SK-N-SH treated with all-trans-retinoic acid at 6 μM for 48 hours (cell line): ENCODE results near the gene FHIP1B.

Experiments used
- ARNTL ChIP-seq: fragments of 450-650 bp; formaldehyde crosslinking; IDR thresholded peaks from 2 replicates; pipeline ENCODE4 v1.5.0; 2020; ENCODE audit warnings: low read depth, mild to moderate bottlenecking, moderate library complexity, borderline replicate concordance
- BACH2 ChIP-seq: fragments of 250-450 bp; sonication (Bioruptor Pico); IDR thresholded peaks from 2 replicates; pipeline ENCODE4 v1.9.0; 2021; ENCODE audit warnings: mild to moderate bottlenecking, borderline replicate concordance
- ESRRG ChIP-seq: fragments of 250-450 bp; sonication (Bioruptor Pico); IDR thresholded peaks from 2 replicates; pipeline ENCODE4 v1.6.1; 2021; ENCODE audit warnings: mild to moderate bottlenecking
- ISL1 ChIP-seq: fragments of 250-450 bp; sonication (Bioruptor Pico); IDR thresholded peaks from 2 replicates; pipeline ENCODE4 v2.1.2; 2022; ENCODE audit warnings: mild to moderate bottlenecking, moderate library complexity
- OSR1 ChIP-seq: fragments of 250-450 bp; sonication (Bioruptor Pico); IDR thresholded peaks from 2 replicates; pipeline ENCODE4 v1.8.0; 2022; ENCODE audit warnings: moderate library complexity, mild to moderate bottlenecking, inconsistent platforms
- PPARA ChIP-seq: fragments of 250-450 bp; sonication (Bioruptor Pico); IDR thresholded peaks from 2 replicates; pipeline ENCODE4 v1.5.0; 2020; ENCODE audit warnings: mild to moderate bottlenecking, borderline replicate concordance
- RARB ChIP-seq: fragments of 250-450 bp; sonication (Bioruptor Pico); IDR thresholded peaks from 2 replicates; pipeline ENCODE4 v1.8.0; 2021; ENCODE audit warnings: mild to moderate bottlenecking, moderate library complexity
- TCF4 ChIP-seq: fragments of 250-450 bp; sonication (Bioruptor Pico); IDR thresholded peaks from 2 replicates; pipeline ENCODE4 v1.8.0; 2021; ENCODE audit warnings: mild to moderate bottlenecking, moderate library complexity, borderline replicate concordance
- TOX ChIP-seq: fragments of 250-450 bp; sonication (Bioruptor Pico); IDR thresholded peaks from 2 replicates; pipeline ENCODE4 v1.8.0; 2021; ENCODE audit warnings: mild to moderate bottlenecking, moderate library complexity, borderline replicate concordance
- ZNF70 ChIP-seq: fragments of 450-650 bp; formaldehyde crosslinking; IDR thresholded peaks from 2 replicates; pipeline ENCODE4 v1.5.0; 2020; ENCODE audit warnings: mild to moderate bottlenecking, moderate library complexity
- TF ChIP-seq, protein P1 (sequence below): fragments of 250-450 bp; sonication (Bioruptor Pico); IDR thresholded peaks from 2 replicates; pipeline ENCODE4 v1.5.1; 2021; ENCODE audit warnings: mild to moderate bottlenecking, moderate library complexity
- TF ChIP-seq, protein P2 (sequence below): fragments of 250-450 bp; sonication (Bioruptor Pico); IDR thresholded peaks from 2 replicates; pipeline ENCODE4 v1.5.0; 2020; ENCODE audit warnings: mild to moderate bottlenecking, moderate library complexity
- TF ChIP-seq, protein P3 (sequence below): fragments of 250-450 bp; sonication (Bioruptor Pico); IDR thresholded peaks from 2 replicates; pipeline ENCODE4 v1.8.0; 2020; ENCODE audit warnings: mild to moderate bottlenecking, moderate library complexity, borderline replicate concordance
- TF ChIP-seq, protein P4 (sequence below): fragments of 250-450 bp; sonication (Bioruptor Pico); IDR thresholded peaks from 2 replicates; pipeline ENCODE4 v1.8.0; 2021; ENCODE audit warnings: low read depth, mild to moderate bottlenecking, moderate library complexity, borderline replicate concordance

DNA sequence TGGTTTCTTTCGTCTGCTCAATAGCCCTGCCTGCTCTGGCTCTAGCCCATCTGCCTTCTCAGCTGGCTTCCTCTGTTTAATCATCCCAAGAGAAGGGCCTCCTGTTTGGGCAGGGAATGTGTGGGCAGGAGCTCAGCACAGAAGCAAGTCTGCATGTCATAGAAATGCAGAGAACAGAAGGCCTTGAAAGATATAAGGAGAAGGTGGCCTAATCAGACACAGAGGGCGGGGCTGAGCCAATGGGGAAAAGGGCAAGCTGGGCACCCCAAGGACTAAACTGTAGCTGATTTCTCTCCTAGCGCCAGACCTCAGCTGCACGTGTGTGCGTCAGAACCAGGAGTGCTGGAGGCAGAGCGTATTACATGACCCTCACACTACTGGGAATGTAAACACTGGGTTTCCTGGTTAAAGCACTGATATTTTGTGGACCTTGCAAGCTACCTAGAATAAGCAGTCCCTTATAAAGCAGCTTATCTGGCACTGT is 17.6 kb upstream of the FHIP1B start:
- TF ChIP-seq, protein P1, sequence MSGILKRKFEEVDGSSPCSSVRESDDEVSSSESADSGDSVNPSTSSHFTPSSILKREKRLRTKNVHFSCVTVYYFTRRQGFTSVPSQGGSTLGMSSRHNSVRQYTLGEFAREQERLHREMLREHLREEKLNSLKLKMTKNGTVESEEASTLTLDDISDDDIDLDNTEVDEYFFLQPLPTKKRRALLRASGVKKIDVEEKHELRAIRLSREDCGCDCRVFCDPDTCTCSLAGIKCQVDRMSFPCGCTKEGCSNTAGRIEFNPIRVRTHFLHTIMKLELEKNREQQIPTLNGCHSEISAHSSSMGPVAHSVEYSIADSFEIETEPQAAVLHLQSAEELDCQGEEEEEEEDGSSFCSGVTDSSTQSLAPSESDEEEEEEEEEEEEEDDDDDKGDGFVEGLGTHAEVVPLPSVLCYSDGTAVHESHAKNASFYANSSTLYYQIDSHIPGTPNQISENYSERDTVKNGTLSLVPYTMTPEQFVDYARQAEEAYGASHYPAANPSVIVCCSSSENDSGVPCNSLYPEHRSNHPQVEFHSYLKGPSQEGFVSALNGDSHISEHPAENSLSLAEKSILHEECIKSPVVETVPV: no peak
- TF ChIP-seq BACH2 (CRISPR knock-in tag) (no peak), ARNTL (CRISPR knock-in tag) (no peak), PPARA (CRISPR knock-in tag) (no peak), ESRRG (CRISPR knock-in tag) (no peak), TOX (no peak), ISL1 (no peak), ZNF70 (CRISPR knock-in tag) (no peak), OSR1 (CRISPR knock-in tag) (no peak), TCF4 (CRISPR knock-in tag) (no peak), RARB (CRISPR knock-in tag) (no peak)
- TF ChIP-seq, protein P2, sequence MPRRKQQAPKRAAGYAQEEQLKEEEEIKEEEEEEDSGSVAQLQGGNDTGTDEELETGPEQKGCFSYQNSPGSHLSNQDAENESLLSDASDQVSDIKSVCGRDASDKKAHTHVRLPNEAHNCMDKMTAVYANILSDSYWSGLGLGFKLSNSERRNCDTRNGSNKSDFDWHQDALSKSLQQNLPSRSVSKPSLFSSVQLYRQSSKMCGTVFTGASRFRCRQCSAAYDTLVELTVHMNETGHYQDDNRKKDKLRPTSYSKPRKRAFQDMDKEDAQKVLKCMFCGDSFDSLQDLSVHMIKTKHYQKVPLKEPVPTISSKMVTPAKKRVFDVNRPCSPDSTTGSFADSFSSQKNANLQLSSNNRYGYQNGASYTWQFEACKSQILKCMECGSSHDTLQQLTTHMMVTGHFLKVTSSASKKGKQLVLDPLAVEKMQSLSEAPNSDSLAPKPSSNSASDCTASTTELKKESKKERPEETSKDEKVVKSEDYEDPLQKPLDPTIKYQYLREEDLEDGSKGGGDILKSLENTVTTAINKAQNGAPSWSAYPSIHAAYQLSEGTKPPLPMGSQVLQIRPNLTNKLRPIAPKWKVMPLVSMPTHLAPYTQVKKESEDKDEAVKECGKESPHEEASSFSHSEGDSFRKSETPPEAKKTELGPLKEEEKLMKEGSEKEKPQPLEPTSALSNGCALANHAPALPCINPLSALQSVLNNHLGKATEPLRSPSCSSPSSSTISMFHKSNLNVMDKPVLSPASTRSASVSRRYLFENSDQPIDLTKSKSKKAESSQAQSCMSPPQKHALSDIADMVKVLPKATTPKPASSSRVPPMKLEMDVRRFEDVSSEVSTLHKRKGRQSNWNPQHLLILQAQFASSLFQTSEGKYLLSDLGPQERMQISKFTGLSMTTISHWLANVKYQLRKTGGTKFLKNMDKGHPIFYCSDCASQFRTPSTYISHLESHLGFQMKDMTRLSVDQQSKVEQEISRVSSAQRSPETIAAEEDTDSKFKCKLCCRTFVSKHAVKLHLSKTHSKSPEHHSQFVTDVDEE: no peak
- TF ChIP-seq, protein P3, sequence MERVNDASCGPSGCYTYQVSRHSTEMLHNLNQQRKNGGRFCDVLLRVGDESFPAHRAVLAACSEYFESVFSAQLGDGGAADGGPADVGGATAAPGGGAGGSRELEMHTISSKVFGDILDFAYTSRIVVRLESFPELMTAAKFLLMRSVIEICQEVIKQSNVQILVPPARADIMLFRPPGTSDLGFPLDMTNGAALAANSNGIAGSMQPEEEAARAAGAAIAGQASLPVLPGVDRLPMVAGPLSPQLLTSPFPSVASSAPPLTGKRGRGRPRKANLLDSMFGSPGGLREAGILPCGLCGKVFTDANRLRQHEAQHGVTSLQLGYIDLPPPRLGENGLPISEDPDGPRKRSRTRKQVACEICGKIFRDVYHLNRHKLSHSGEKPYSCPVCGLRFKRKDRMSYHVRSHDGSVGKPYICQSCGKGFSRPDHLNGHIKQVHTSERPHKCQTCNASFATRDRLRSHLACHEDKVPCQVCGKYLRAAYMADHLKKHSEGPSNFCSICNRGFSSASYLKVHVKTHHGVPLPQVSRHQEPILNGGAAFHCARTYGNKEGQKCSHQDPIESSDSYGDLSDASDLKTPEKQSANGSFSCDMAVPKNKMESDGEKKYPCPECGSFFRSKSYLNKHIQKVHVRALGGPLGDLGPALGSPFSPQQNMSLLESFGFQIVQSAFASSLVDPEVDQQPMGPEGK (CRISPR knock-in tag): no peak
- TF ChIP-seq, protein P4, sequence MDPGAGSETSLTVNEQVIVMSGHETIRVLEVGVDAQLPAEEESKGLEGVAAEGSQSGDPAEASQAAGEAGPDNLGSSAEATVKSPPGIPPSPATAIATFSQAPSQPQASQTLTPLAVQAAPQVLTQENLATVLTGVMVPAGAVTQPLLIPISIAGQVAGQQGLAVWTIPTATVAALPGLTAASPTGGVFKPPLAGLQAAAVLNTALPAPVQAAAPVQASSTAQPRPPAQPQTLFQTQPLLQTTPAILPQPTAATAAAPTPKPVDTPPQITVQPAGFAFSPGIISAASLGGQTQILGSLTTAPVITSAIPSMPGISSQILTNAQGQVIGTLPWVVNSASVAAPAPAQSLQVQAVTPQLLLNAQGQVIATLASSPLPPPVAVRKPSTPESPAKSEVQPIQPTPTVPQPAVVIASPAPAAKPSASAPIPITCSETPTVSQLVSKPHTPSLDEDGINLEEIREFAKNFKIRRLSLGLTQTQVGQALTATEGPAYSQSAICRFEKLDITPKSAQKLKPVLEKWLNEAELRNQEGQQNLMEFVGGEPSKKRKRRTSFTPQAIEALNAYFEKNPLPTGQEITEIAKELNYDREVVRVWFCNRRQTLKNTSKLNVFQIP: no peak
